Activated CD4-positive, alpha-beta T cell treated with anti-CD3 and anti-CD28 coated beads, Interleukin-10, Interleukin-2, amounts not matched to agents 100 ng/mL and 50 ng/mL, durations not matched to agents 16 hours and 8 hours (primary cell): Measurements from ENCODE around the gene CAGE1.
A peak's percentile ranks its signal among the peaks of the same experiment; 100 is the strongest.

Experiments
- DNase-seq: peaks from one replicate; pipeline ENCODE4 v3.0.0-alpha.2; 2020

CAGE1 gene

DNA sequence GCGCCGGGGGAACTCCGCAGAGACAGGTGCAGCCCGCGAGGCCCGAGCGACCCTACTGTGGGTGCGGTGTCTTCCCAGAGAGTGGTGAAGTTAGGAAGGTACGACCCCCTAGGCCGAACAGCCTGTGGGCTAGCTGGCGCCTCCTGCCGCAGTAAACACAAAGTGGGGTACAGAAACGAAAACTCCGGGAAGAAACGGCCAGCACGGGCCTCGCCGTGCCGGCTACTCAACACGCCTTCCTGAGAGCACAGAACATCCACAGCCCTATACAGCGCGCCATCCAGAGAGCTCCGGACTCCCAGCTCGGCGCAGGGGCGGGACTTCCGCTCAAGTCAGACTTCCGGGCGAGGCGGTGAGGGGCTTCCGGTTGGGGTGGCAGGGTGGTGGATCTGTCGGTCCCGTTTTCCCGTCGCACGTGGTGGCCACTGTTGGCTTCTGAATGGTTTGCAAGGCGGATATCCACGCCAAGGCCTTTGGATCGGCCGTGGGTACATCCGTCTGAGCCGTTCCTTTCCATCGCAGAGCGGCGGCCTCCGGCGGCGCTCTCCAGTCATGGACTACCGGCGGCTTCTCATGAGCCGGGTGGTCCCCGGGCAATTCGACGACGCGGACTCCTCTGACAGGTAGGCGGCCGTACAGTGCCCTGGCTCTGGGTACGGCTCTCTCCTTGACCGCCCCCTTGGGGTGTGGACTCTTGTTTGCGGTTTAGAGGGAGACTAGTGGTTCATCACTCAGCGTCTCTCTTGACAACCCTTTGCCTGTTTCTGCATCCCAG, at the start of gene CAGE1, which contains the start of gene RIOK1:
Gene CAGE1, minus strand, starts transcription at position 292 of the 775 bp plus-strand sequence. CDS start 2,569 bp downstream, outside the sequence.
Gene RIOK1, plus strand, starts transcription at position 358 of the 775 bp plus-strand sequence. Its CDS starts 195 bp downstream, at position 553.
- DNase-seq: peak; percentile 97

DNA sequence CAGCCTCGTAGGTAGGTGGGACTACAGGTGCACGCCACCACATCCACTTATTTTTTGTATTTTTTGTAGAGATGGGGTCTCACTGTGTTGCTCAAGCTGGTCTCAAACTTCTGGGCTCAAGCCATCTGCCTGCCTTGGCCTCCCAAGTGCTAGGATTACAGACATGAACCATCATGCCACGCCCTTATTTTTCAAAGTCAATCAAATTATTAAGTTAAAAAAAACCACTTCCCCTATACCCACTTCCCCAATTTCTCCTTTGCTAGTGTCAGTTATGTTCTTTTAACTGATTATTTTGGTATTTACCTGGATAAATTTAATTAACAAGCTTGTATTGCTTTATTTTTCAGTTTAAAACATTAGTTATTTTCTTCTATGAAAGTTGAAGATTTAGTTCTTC, 49.7 kb upstream of the CAGE1 start:
- DNase-seq: no peak

DNA sequence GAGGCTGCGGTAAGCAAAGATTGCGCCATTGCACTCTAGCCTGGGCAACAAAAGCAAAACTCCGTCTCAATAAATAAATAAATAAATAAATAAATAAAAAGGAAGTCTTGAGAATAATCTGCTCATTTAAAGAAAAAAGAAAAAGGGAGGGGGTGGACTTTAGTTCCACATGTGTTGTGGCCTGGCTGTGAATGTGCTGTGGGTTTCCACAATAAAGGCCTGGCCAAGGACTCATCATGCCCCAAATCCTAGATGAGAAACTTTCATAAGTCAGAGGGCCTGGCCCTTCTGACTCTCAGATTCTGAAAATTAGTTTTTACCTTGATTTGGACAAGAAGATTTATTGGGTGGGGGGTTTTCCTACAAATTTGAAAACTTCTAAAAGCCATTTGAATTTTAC, 48.5 kb upstream of the CAGE1 start:
- no peak for DNase-seq

DNA sequence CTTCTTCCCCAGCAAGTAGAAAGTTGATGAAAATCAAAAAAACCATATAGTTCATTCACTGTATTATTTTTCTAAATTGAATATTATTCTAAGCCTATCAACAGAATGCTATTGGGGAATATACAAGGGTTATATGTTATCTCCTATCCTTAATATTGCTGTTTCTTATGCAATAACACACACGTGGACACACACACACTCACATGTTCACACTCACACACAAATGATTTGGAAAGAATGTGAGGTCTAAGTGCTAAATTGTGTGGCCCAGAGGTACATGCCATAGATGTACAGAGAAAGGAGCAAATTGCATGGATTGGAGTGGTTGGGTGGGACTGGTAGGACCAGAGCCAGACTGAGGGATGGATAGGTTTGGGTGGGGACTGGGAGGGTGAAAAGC, 45.1 kb upstream of the CAGE1 start:
- DNase-seq: no peak

DNA sequence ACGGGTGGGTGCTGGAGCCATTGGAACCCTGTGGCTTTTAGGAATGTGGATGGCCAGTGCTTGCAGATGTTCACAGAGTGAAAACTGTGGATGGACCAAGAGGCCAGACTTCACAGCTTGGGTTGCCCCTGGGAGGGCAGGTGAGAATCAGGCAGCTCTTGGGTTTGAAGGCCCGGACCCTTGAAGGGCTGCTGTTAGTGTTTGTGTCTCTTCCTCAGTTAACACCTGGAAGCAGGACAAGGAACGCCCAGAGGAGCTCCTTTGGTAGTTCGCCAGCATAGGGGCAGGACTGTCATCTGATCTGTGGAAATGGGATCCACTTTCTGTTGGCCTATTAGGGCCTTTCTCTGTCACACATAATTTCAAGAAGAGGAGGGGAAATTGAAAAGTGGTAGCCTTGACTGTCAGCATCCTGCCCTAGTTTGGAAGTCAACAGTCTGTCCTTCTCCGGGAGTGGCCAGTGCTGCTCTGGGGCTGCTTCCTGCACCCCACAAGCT, 43.6 kb upstream of the CAGE1 start:
- DNase-seq: no peak

DNA sequence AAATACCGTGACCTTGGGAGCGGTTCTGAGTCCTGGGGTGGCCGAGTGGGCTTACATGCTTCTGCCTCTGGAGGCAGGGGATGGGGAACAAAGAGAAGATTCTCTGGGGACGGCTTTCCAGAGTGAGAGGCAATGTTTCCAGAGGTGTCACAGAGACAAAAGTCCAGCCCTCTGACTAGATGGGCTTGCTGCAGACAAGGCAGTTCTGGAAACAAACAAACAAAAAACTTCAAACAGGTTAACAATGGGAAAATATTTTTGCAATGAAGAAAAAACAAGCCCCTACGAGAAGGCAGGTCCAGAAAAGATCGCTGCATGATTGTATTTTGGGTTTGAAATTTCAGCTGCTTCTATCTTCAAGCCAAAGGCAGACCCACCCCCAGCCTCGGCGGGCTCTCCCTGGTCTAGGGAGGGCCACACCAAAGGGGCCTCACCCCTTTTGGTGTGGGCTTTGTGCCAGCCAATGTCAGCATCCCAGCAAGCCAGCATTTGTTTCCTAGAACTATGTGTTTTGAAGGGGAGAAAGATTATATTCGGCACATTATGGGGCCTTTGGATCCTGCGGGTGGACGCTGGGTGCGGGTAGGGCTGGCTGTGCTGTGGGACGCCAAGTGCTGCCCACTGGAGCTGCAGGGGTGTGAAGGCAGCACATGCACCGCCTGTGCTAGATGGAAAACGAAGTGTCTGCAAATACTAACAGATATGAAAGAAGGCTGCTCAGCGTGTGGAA, 43.0 kb upstream of the CAGE1 start:
- DNase-seq: no peak

DNA sequence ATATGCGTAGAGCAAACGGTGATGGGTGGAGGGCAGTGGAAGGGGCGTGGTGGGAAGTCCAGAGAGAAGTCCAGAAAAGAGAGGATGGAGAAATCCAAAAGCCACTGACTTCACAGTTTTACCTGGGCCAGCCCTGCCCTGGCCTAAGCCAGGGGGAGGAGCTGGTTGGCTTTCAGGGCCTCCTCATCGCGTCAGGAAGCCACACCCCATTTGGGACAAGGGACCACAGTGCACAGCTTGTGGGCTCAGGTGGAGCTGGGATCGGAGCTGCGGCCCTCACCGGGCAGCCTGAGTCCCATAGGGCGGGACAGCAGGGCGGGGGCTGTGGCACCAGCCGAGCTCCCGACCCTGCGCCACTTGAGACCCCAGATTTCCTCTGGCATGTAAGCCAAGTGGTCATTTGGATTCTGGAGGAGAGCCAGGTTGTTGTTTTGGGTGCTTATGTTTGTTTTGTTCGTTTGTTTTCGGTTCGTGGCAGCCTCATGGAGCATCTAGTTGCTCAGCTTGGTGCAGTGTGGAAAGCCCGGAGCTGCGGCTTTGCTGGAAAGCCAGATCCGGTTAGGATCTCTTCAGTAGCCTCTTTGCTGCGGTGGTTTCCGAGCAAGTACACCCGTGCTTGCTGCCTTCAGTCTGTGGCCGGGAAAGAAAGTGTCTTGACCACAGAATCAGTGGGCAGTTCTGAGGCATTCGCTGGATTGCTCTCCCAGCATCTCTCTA, 42.3 kb upstream of the CAGE1 start:
- no peak for DNase-seq

DNA sequence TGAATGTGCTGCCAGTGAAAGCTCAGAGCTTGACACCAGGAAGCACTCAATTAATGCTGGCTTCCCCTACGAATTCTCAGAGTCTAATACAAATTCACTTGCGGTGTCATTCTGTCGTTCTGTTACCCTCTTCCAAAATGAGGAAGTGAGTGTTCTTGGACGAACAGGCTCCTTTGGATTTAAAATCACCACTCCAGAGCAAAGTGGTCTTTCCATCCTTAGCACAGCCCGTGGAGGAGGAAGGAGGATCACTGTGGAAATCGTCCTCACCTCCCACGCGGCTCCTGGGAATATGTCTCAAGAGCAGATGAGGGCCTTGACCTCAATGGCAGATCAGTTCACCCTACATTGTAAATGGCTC, 41.8 kb upstream of the CAGE1 start:
- no peak for DNase-seq

DNA sequence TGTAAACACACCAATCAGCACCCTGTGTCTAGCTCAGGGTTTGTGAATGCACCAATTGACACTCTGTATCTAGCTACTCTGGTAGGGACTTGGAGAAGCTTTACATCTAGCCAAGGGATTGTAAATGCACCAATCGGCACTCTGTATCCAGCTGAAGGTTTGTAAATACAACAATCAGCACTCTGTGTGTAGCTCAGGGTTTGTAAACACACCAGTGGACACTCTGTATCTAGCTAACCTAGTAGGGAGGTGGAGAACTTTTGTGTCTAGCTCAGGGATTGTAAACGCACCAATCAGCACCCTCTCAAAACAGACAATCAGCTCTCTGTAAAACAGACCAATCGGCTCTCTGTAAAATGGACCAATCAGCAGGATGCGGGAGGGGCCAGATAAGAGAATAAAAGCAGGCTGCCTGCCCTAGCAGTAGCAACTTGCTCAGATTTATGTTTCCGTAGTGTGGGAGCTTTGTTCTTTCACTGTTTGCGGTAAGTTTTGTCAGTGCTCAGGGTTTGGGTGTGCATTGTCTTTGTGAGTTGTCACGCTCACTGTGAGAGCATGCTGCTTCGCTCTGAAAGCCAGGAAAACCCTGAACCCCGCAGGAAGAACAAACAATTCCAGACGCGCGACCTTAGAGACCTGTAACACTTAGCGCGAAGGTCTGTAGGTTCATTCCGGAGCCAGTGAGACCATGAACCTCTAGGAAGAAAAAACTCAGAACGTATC, 37.1 kb upstream of the CAGE1 start:
- DNase-seq: no peak

DNA sequence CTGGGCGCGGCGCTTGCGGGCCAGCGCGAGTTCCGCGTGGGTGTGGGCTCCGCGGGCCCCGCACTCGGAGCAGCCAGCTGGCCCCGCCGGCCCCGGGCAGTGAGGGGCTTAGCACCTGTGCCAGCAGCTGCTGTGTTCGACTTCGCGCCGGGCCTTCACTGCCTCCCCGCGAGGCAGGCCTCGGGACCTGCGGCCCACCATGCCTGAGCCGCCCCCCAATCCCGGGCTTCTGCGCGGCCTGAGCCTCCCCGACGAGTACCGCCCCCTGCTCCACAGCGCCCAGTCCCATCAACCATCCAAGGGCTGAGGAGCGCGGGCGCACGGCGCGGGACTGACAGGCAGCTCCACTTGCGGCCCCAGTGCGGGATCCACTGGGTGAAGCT, 36.3 kb upstream of the CAGE1 start:
- DNase-seq: no peak

DNA sequence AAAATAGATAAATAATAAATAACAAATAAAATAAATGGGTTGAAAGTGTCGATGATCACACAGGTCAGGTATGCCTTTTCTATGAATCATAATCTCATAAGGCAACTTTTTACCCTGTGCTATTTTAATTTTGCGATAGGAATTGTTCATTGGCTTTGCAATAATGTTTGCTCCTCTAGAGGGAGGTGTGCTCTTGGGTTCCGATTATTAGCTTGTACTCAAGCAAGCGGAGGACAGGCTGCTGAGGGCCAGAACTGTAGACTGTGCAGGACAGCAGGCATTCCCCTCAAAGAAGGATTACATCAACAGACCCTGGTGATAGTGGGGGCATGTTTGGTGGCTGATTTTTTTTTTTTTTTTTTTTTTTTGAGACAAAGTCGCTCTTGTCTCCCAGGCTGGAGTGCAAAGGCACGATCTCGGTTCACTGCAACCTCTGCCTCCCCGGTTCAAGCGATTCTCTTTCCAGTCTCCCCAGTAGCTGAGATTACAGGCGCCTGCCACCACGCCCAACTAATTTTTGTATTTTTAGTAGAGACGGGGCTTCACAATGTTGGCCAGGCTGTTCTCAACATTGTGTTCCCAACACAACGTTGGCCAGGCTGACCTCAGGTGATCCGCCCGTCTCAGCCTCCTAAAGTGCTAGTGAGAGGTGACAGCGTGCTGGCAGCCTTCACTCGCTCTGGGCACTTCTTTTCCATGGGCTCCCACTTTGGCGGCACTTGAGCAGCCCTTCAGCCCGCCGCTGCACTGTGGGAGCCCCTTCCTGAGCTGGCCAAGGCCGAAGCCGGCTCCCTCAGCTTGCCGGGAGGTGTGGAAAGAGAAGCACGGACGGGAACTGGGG, 35.6 kb upstream of the CAGE1 start:
- no peak for DNase-seq

DNA sequence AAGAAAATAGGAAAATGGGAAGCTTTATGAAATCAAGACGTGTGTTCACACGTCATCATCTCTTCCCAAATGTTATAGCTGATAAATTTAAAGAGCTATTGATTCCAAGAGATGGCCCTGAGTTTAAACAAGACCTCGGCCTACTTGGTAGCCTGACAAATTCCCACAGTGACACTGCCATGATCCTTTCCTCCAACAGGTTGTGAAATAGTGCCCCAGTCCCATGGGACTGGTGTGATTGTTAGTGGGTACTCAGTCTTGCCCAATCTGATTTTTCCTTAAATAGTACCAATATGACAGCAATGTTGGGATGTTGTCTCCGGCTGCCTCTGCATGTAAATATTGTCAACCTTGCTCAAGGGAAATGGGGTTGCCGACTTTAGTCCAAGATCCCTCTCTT, 34.5 kb upstream of the CAGE1 start:
- DNase-seq: no peak

DNA sequence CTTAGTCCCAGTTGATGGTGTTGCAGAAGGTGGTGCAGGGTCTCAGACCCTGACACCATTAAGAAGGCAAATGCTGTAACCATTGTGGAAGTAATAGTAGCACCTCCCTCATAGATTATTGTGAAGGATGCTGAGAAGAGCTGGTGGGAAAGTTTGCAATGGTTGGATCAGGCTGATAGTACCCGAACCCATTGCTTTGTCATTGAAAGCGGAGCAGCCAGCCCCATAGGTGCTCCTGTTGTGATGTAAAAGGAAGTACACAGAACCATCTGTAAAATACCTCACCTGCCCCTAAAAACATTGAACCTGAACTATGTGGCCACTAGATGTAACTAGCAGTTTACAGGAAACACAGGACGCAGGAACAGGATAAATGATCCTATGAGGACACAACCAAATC, 31.5 kb upstream of the CAGE1 start:
- DNase-seq: no peak

DNA sequence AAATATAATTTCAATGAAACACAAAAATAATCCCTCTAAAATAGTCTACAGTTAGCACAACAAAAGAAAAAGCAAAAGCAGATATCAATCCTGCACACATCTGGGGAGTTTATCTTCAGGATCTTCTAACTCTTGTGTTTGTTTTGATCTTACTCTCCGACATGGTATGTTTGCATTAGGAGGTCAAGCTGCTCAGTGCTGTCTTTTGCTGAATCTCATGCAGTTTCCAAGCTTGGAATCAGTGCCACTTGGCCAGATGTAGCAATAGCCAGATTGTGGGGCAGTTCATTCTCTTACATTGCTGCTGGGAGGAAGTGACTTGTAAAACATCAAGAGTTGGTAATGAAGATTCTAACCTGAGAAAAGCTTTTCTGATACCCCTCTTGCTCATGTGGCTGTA, 29.5 kb upstream of the CAGE1 start:
- DNase-seq: no peak

DNA sequence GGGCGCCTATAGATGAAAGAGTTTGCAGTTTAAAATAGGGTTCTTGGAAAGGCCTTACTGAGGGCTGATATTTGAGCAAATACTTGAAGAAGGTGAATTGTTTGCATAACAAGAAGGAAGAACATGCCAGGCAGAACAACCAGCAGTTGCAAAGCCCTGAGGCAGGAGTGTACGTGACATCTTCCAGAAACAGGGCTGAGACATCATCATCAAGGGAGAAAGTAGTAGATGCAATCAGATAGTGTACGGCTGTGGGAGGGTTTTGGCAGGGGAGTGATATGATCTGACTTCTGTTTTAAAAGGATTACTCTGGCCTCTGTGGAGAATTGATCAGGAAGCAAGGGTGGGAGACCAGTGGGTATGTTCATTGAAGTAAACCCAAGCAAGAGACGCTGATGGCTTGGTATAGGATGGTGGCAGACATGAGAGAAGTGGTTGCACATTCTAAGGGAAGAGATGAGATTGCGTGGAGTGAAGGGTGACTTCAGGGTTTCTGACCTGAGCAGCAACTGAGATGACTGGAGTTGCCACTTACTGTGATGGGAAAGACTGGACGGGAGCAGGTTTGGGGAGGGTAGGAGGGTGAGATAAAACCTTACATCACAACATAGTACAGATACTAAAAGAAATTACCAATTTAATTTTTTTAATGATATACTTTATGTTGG, 28.8 kb upstream of the CAGE1 start:
- DNase-seq: no peak

DNA sequence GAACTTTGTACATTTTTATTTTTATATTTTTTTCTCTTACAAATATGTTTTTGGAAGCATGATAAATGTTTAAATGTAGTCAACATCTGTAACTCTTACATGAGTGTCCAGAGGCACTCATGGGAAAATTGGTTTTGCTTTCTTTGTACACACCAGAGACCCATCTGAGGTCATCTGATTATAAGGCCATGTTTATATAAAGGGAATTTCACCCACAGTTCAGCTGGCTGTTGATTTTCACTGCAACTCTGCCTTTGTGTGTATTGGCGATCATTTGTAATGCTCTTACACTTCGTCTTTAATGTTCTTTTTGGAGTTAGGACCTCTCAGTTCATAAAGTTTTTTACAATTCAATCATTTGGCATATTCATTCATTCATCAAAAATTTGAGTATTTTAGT, 28.1 kb upstream of the CAGE1 start:
- DNase-seq: no peak

DNA sequence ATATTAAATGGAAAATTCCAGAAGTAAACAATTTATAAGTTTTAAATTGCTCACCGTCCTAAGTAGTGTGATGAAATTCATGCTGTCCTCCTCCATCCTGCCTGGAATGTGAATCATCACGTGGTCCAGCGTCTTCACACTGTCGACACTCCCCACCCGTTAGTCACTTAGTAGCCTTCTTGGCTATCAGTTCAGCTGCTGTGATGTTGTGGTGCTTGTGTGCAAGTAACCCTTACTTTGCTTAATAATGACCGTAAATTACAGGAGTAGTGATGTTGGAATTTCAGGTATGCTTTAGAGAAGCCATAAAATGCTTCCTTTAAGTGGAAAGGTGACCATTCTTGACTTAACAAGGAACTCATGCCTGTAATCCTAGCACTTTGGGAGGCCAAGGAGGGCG, 25.3 kb upstream of the CAGE1 start:
- DNase-seq: no peak

DNA sequence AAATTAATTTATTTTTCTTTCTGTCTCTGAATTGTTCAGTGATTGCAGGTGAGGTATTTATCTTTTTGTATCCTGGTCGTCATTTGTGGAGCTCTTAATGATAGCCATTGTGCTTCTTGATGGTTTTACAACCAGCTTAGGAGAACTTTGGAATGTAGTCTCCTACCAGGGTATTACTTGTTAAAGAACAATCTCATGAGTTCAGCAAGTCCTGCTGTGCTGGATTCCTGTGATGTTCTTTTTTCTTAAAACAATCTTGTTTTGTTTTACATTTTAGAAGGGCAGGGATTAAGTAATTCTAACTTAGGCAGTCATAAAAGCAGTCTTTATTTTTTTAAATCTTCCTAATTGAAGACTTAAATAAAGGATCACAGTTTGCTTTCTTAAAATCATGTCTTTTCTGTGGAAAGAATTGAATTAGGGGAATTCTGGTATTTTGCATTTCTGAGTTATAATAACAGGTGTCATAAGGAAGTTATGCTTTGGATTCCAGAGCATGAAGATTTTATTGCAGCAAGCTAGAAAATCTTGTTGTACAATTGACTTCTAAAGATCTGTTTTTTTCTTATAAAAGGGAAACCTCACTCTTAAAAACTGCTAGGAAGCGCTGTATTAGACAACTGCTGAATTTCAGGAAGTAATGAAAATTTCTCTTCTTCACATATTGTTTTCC, 23.7 kb upstream of the CAGE1 start:
- DNase-seq: no peak

DNA sequence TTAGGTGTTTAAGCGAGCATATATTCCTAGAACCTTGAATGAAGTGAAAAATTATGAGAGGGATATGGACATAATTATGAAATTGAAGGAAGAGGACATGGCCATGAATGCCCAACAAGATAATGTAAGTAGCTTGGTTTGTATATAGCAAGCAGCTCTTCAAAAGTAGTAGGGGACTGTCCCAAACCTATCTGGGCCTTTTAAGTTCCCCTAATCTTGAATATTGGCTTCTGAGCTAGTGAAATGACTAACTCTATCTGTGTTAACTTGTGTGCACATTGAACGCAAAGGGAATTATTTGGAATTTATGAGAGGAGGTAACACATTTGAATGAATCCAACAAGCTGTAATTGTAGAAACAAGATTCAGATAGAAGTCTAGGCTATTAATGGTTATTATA, 21.8 kb upstream of the CAGE1 start:
- DNase-seq: no peak

DNA sequence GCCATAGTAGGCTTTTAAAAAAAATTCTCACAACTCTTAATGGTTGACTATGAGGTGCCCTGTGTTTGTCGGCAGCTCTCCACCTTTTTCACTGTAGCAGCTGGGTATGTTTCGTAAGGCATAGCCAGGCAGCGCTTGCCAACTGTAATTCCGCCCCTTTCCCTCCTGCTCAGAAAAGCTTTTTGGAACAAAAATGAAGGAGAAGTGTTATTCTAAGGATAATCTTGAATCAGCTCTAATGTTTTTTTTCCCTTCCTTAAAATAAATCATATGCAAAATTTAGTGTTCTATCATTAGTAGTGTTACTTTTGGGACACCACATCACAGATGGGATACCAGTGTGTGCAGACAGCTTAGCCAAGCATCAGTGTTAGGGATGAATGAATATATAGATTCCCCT, 21.3 kb upstream of the CAGE1 start:
- DNase-seq: no peak

DNA sequence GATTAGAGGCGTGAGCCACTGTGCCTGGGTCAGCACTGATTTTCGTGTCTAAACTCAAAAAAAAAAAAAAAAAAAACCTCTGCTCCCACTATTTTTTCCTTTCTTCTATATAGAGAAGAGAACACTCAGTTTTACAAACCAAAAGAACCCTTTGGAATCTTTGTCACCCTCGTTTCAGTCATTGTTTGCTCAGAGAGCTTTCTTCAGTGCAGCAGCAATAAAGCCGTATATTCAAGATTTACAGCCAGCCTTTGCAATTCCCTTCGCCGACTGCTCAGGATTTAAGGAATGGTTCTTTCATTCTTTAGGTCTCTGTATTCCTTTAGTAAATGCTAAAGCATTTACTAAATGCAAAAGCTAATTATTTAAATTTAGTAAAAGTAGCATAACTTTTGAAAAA, 20.2 kb upstream of the CAGE1 start:
- no peak for DNase-seq
